Right ventricle myocardium superior (tissue), 1 donor: ENCODE results near the gene GRID1. TPM values are rescaled to one million over a fixed set of nuclear protein-coding genes. Genes with fewer than 3 reads are reported as not detected.
"Not testable (repeated sequence)": the region's sequence is repeated elsewhere in the genome, so short reads cannot be mapped to it uniquely, and the experiment has no call there.

Experiments
- ATAC-seq: fragments of 200-7000 bp; cut with Tn5 transposase; one replicate; pipeline ENCODE4 v1.9.1; 2020; ENCODE audit warnings: mild to moderate bottlenecking; ENCODE audit not compliant: poor library complexity
- DNase-seq: peaks from one replicate; pipeline ENCODE4 v3.0.0-alpha.2; 2020
- intact Hi-C: fragments of 100-400 bp; cut with DNase I; formaldehyde crosslinking; loops from one replicate; pipeline ENCODE4 v1.11.2; 2022
- total RNA-seq: library from RNA; stranded (reverse); fragmentation: NEBNext Ultra II Directional; extraction: Animal tissue kit (Norgen Biotek cat#: 25700); gene quantifications from one replicate; pipeline ENCODE4 v1.2.1, GENCODE V29; 2021
- donor health status: DM: no; HTN: yes; CAD: no; lungs with severe emphysema.

GRID1 gene
- total RNA-seq, 1 donor from 2014 or later: 1.1 TPM

GRCh38 chr10:86180861-86181260, 185.7 kb downstream of the GRID1 start:
- intact Hi-C loops: no loop called here
- ATAC-seq (no peak), DNase-seq (no peak)

- intact Hi-C loops: no loop called here
These were observed 186.6 kb downstream of the GRID1 start for GRCh38 chr10:86179961-86180360.

GRCh38 chr10:86179153-86179524, 187.5 kb downstream of the GRID1 start:
- ATAC-seq: no peak
- no peak for DNase-seq
- intact Hi-C loops: no loop called here

More at GRCh38 chr10:86179961-86180360, 186.6 kb downstream of the GRID1 start:
- ATAC-seq (no peak), DNase-seq (no peak)

GRCh38 chr10:86178401-86179152, 188.0 kb downstream of the GRID1 start:
- intact Hi-C loops: no loop called here
- ATAC-seq: no peak
- no peak for DNase-seq

- no peak for ATAC-seq
- DNase-seq: no peak
- intact Hi-C loops: no loop called here
These were observed 188.9 kb downstream of the GRID1 start for GRCh38 chr10:86177537-86178155.

GRCh38 chr10:86176850-86177536, 189.6 kb downstream of the GRID1 start:
- ATAC-seq: no peak
- intact Hi-C loops: no loop called here
- no peak for DNase-seq

- ATAC-seq, intact Hi-C loops, DNase-seq: not testable (repeated sequence)
These were observed 191.1 kb downstream of the GRID1 start for GRCh38 chr10:86175476-86175875.

- intact Hi-C loops: no loop called here
- ATAC-seq: no peak
- DNase-seq: no peak
These were observed 194.3 kb downstream of the GRID1 start for GRCh38 chr10:86172301-86172700.

- DNase-seq: no peak
- intact Hi-C loops: no loop called here
- ATAC-seq: no peak
These were observed 196.1 kb downstream of the GRID1 start for GRCh38 chr10:86170255-86171108.

GRCh38 chr10:86169506-86170254, 196.9 kb downstream of the GRID1 start:
- DNase-seq (no peak), ATAC-seq (no peak)
- intact Hi-C loops: no loop called here

- DNase-seq: no peak
- ATAC-seq: no peak
- intact Hi-C loops: no loop called here
These were observed 197.5 kb downstream of the GRID1 start for GRCh38 chr10:86169066-86169465.

GRCh38 chr10:86168256-86168655, 198.3 kb downstream of the GRID1 start:
- intact Hi-C loops: no loop called here
- ATAC-seq (no peak), DNase-seq (no peak)

GRCh38 chr10:86167762-86168128, 198.8 kb downstream of the GRID1 start:
- intact Hi-C loops: no loop called here
- DNase-seq (no peak), ATAC-seq (no peak)

GRCh38 chr10:86167121-86167761, 199.4 kb downstream of the GRID1 start:
- ATAC-seq (no peak), DNase-seq (no peak)
- intact Hi-C loops: no loop called here

GRCh38 chr10:86165666-86166065, 200.9 kb downstream of the GRID1 start:
- ATAC-seq: no peak
- intact Hi-C loops: no loop called here
- DNase-seq: no peak

GRCh38 chr10:86164960-86165630, 201.5 kb downstream of the GRID1 start:
- DNase-seq (no peak), ATAC-seq (no peak)
- intact Hi-C loops: no loop called here

- intact Hi-C loops: no loop called here
- no peak for ATAC-seq
- no peak for DNase-seq
These were observed 202.3 kb downstream of the GRID1 start for GRCh38 chr10:86164174-86164774.
